ENCODE measurements around the gene ABR. TPM values are rescaled to one million over a fixed set of nuclear protein-coding genes. Genes with fewer than 3 reads are reported as not detected.

The ABR gene
- total RNA-seq = 86.0 and 99.7 TPM in 2 replicates

DNA sequence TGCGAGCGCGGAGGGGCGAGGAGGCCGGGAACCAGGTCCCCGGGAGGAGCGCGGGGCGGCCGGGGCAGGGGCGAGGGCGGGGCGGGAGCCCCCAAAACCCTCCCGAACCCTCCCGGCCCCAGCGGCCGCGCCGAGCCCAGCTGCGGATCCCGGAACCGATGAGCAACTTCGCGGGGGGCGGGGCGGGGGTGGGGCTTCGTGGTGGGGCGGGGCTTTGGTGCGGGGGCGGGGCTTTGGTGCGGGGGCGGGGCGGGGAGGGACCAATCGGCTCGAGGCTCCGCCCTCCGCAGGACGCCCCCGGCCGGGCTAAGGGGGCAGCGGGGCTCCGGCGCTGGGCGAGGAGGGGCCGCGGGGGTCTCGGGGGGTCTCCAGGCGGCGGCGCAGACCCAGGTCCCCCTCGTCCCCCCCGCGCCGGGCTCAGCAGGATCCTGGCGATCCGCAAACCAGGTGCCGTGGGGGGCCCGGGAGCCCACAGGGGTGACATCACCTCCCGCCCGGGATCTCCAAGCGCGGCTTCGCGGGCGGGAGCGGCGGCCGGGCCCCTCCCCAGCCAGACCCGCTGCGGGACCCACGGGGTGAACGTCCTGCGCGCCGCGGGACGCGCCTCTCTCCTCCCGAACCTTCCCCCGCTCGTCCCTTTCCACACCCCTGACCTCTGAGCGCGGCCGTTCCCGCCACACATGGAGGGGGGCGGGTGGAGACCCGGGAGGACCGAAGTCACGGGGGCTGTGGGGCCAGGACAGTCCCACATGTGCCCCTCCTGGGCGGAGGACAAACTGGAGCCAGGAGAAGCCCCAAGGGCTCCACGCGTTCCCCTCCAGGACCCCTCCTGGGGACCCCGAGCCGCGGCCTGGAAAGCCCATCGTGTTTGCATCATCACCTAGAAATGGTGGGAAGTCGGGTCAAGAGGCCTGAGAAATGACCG is at the start of gene ABR:
TSS of gene ABR (minus strand) at position 164 of the 925 bp plus-strand sequence. CDS start 254 bp downstream, outside the sequence.

DNA sequence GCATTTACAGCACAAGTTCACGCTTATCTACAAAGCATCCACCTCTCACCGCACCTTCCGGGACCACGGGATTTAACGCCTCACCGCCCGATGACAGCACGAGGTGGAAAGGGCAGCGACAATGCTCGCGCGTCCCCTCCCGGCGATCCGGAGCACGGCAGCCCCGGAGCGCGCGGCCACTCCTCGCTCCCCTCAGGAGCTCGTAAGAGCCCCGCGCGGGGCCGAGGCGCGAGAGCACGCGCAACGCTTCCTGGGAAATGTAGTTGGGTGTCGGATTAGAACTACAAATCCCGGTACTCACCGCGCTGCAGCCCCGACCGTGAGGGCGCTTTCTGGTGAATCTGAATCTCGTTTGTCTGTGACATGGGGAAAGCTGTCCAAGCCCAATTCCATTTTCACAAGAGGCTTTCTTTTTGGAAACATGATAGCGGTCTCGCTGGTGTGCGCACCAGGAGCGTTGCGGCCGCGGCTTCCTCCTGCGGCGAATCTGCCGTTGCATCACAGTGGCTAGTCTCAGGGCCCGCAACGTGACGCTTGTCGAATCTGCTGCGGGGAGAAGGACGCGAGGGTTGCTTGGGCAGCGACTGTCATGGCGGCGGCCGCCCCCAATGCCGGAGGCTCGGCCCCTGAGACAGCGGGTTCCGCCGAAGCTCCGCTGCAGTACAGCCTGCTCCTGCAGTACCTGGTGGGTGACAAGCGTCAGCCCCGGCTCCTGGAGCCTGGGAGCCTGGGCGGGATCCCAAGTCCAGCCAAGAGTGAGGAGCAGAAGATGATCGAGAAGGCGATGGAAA is 183.0 kb downstream of the ABR start, which contains the start of gene TIMM22:
TSS of gene TIMM22 (plus strand) at position 576 of the 791 bp plus-strand sequence. CDS start at position 590, 14 bp downstream.

DNA sequence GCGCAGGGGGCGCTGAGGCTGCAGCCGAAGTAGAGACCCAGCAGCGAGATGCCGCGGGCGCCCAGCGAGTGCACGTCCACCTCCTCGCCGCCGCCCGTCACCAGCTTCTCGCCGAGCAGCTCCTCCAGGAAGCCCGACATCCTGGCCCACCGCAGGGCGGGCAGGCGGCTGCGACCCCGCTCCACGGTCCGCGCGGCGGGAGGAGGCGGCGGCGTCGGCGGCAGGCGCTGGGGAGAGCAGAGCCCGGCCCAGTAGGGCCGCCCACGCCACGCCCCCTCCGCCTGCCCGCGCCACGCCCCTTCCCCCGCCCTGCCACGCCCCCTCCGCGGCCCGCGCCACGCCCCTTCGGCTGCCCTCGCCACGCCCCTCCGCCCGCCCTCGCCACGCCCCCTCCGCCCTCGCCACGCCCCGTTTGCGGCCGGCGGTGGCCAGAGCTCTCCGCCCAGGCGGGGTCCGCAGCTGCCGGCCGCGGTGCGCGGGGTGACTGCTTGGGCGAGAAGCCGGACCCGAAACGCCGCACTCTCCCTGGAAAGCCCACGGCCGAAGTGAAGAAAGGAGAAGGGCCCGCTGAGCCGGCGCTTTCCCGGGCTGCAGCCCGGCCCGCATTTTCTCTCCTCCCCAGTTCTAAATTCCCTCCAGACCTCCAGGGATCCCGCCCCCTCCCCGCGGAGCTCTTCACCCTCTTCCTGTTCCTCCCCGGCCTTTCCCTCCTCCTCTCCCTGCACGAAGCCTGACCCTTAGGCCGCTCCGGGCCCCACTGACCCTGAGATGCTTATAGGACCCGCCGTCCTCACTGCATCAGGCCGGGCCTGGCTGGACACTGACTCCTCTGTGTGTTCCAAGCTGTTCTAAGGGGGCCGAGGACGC is 200.0 kb downstream of the ABR start, which contains the start of gene NXN:
TSS of gene NXN (minus strand) at position 238 of the 867 bp plus-strand sequence.

Small RNAs within 50 kb of the gene (small RNA-seq; reads per million reads assigned to genes)
- gene AC016292.2 (not detected), gene MIR3183 (not detected), gene RF00017 (not detected)

Other genes starting within 250 kb of the ABR start
- 5.9 and 15.4 TPM in 2 replicates for gene NXN, start 200.2 kb downstream of the ABR start, total RNA-seq
- gene TIMM22, start 182.9 kb downstream of the ABR start, total RNA-seq = 14.3 and 18.4 TPM in 2 replicates
- not detected in 2 replicates for gene BHLHA9, start 90.5 kb upstream of the ABR start, total RNA-seq
- not detected in 2 replicates for gene TRARG1, start 99.7 kb upstream of the ABR start, total RNA-seq
- gene YWHAE, start 220.2 kb upstream of the ABR start, total RNA-seq = 476 and 489 TPM in 2 replicates

Measured in subcutaneous preadipocyte (primary cell).